Measurements from ENCODE around the gene DHRS13. TPM values are rescaled to one million over a fixed set of nuclear protein-coding genes. Genes with fewer than 3 reads are reported as not detected.
"Not testable (repeated sequence)": the region's sequence is repeated elsewhere in the genome, so short reads cannot be mapped to it uniquely, and the experiment has no call there.

Gene DHRS13
- total RNA-seq, 8 experiments from 2014 or later = 2.2 to 14.4 (median 11.1) TPM

- Histone ChIP-seq H3K4me3 (no peak overlapping the region), H3K4me1 (replicated peaks in 1 of 2) (peaks cover 3 to 7% of the 10 kb centered on the region in 2 donors), H3K27ac (no peak overlapping the region)
- in situ Hi-C loops (cut with MboI; ENCODE audit: low pct_unique_long_range_greater_than_20kb in 2 of 9, low sequenced_read_pairs in 9 of 9, unreplicated experiment in 9 of 9) = loop anchor here in 1 of 9 experiments (25.0 kb wide), 1 partner anchor 96 kb away; no protein-coding TSS in a partner anchor
- 80 to 100% (median 94%) methylated on average over 1 to 3 of the region's 3 CpGs; no CpG with 5 or more reads in 6 of the 10 experiments for WGBS, 10 experiments
- no peak for ATAC-seq (replicated peaks in 6 of 8)
Measured at GRCh38 chr17:28857905-28858800, 44.7 kb downstream of the DHRS13 start.

- Histone ChIP-seq H3K4me3 (no peak overlapping the region), H3K4me1 (replicated peaks in 1 of 2) (peaks cover 3 to 7% of the 10 kb centered on the region in 2 donors), H3K27ac (no peak overlapping the region)
- in situ Hi-C loops (cut with MboI; ENCODE audit: low pct_unique_long_range_greater_than_20kb in 2 of 9, low sequenced_read_pairs in 9 of 9, unreplicated experiment in 9 of 9) = loop anchor here in 1 of 9 experiments (25.0 kb wide), 1 partner anchor 94 kb away; no protein-coding TSS in a partner anchor
- whole genome bisulfite sequencing, 10 experiments = 83 to 100% (median 94%) methylated on average over 1 to 3 of the region's 5 CpGs; no CpG with 5 or more reads in 4 of the 10 experiments
- ATAC-seq (replicated peaks in 6 of 8) = no peak
Measured at GRCh38 chr17:28856028-28856574, 46.8 kb downstream of the DHRS13 start.

GRCh38 chr17:28855336-28855679 lies 47.6 kb downstream of the DHRS13 start:
- in situ Hi-C loops (cut with MboI; ENCODE audit: low pct_unique_long_range_greater_than_20kb in 2 of 9, low sequenced_read_pairs in 9 of 9, unreplicated experiment in 9 of 9) = loop anchor here in 1 of 9 experiments (25.0 kb wide), 1 partner anchor 93 kb away; no protein-coding TSS in a partner anchor
- 0 to 42% (median 14%) methylated on average over 3 to 5 of the region's 5 CpGs; no CpG with 5 or more reads in 4 of the 10 experiments for WGBS, 10 experiments
- Histone ChIP-seq H3K4me3 (peak overlapping the region; percentile 66 to 95 (median 90)), H3K27ac (peak overlapping the region in 1 of 2 donors; percentile 71), H3K4me1 (replicated peaks in 1 of 2) (peaks cover 3 to 7% of the 10 kb centered on the region in 2 donors)
- no peak for ATAC-seq (replicated peaks in 6 of 8)

- in situ Hi-C loops (cut with MboI; ENCODE audit: low pct_unique_long_range_greater_than_20kb in 2 of 9, low sequenced_read_pairs in 9 of 9, unreplicated experiment in 9 of 9) = loop anchor here in 1 of 9 experiments (25.0 kb wide), 1 partner anchor 92 kb away; no protein-coding TSS in a partner anchor
- 0 to 29% (median 4%) methylated on average over 2 to 38 of the region's 42 CpGs; no CpG with 5 or more reads in 1 of the 10 experiments for WGBS, 10 experiments
- peak within 1 kb of the TSS; percentile 66 to 95 (median 90) for H3K4me3 ChIP-seq
- H3K27ac ChIP-seq = peak within 1 kb of the TSS; percentile 45 to 71
- H3K4me1 ChIP-seq (replicated peaks in 1 of 2) = peaks cover 3 to 7% of the 10 kb centered on the region in 2 donors
- peak; percentile 99 to 100 (median 100) for ATAC-seq (replicated peaks in 6 of 8)
Measured at GRCh38 chr17:28854457-28855335, 48.2 kb downstream of the DHRS13 start, which contains the start of gene ERAL1. Gene ERAL1 (plus strand): TSS chr17:28855016. CDS start chr17:28855035, 19 bp downstream.

- Histone ChIP-seq H3K27ac (no peak overlapping the region), H3K4me1 (replicated peaks in 1 of 2) (peaks cover 3 to 7% of the 10 kb centered on the region in 2 donors), H3K4me3 (no peak overlapping the region)
- no peak for ATAC-seq (replicated peaks in 6 of 8)
- WGBS, 10 experiments = 83 to 100% (median 100%) methylated on average over 1 to 2 of the region's 2 CpGs; no CpG with 5 or more reads in 2 of the 10 experiments
- in situ Hi-C loops (cut with MboI; ENCODE audit: low pct_unique_long_range_greater_than_20kb in 2 of 9, low sequenced_read_pairs in 9 of 9, unreplicated experiment in 9 of 9) = loop anchor here in 1 of 9 experiments (25.0 kb wide), 1 partner anchor 91 kb away; no protein-coding TSS in a partner anchor
Measured at GRCh38 chr17:28853295-28853694, 49.6 kb downstream of the DHRS13 start.

GRCh38 chr17:28849281-28849680 lies 53.6 kb downstream of the DHRS13 start:
- no peak overlapping the region for H3K4me3 ChIP-seq
- H3K4me1 ChIP-seq (replicated peaks in 1 of 2) = peaks cover 3 to 4% of the 10 kb centered on the region in 2 donors
- WGBS, 10 experiments = 57 to 100% (median 88%) methylated on average over 1 to 5 of the region's 5 CpGs; no CpG with 5 or more reads in 1 of the 10 experiments
- in situ Hi-C loops (cut with MboI; ENCODE audit: low pct_unique_long_range_greater_than_20kb in 2 of 9, low sequenced_read_pairs in 9 of 9, unreplicated experiment in 9 of 9) = no loop called here
- no peak overlapping the region for H3K27ac ChIP-seq
- ATAC-seq (replicated peaks in 6 of 8) = peak in 1 of 8 experiments; percentile 52

- H3K4me3 ChIP-seq; in situ Hi-C loops (cut with MboI; ENCODE audit: low pct_unique_long_range_greater_than_20kb in 2 of 9, low sequenced_read_pairs in 9 of 9, unreplicated experiment in 9 of 9); H3K27ac ChIP-seq; H3K4me1 ChIP-seq (replicated peaks in 1 of 2): not testable (repeated sequence)
- WGBS, 10 experiments = 50 to 100% (median 69%) methylated on average over 1 to 2 of the region's 15 CpGs; no CpG with 5 or more reads in 6 of the 10 experiments
- ATAC-seq (replicated peaks in 6 of 8) = peak in 3 of 8 experiments; percentile 44 to 59 (median 45)
Measured at GRCh38 chr17:28848667-28849066, 54.2 kb downstream of the DHRS13 start.

Other genes with a start within 250 kb of the DHRS13 start
- 10 to 100 TPM; 39.5 to 79.9 (median 47.5) TPM for gene SDF2, start 241.2 kb downstream of the DHRS13 start, total RNA-seq
- gene SUPT6H, start 240.9 kb downstream of the DHRS13 start, total RNA-seq = 100 to 1,000 TPM in 2 of 8 experiments, 10 to 100 TPM in 6; 23.1 to 109 (median 45.0) TPM
- gene PROCA1, start 191.2 kb downstream of the DHRS13 start, total RNA-seq = 10 to 100 TPM in 2 of 8 experiments, 1 to 10 TPM in 5, under 1 TPM in 1; 0.66 to 10.4 (median 5.7) TPM
- gene RAB34, start 185.2 kb downstream of the DHRS13 start, total RNA-seq = 10 to 100 TPM in 7 of 8 experiments, 1 to 10 TPM in 1; 9.4 to 91.5 (median 44.4) TPM
- 1,000 to 10,000 TPM; 1,065 to 1,674 (median 1,567) TPM for gene RPL23A, start 183.1 kb downstream of the DHRS13 start, total RNA-seq
- 10 to 100 TPM in 3 of 8 experiments, 1 to 10 TPM in 5; 3.4 to 38.3 (median 7.5) TPM for gene TLCD1, start 176.8 kb downstream of the DHRS13 start, total RNA-seq
- gene NEK8, start 174.3 kb downstream of the DHRS13 start, total RNA-seq = 1 to 10 TPM; 1.6 to 9.2 (median 3.2) TPM
- 10 to 100 TPM; 38.4 to 86.7 (median 67.7) TPM for gene TRAF4, start 159.1 kb downstream of the DHRS13 start, total RNA-seq
- gene FAM222B, start 60.3 kb downstream of the DHRS13 start, total RNA-seq = 10 to 100 TPM in 5 of 8 experiments, 1 to 10 TPM in 3; 3.1 to 16.8 (median 11.1) TPM
- 10 to 100 TPM; 19.0 to 56.8 (median 26.9) TPM for gene ERAL1, start 48.1 kb downstream of the DHRS13 start, total RNA-seq
- 10 to 100 TPM; 22.2 to 61.3 (median 39.7) TPM for gene FLOT2, start 5.3 kb downstream of the DHRS13 start, total RNA-seq
- 10 to 100 TPM in 7 of 8 experiments, 1 to 10 TPM in 1; 9.1 to 50.7 (median 23.4) TPM for gene PHF12, start 48.4 kb upstream of the DHRS13 start, total RNA-seq
- gene SEZ6, start 103.0 kb upstream of the DHRS13 start, total RNA-seq = 10 to 100 TPM in 4 of 8 experiments, 1 to 10 TPM in 4; 1.5 to 29.2 (median 11.4) TPM
- gene PIPOX, start 140.1 kb upstream of the DHRS13 start, total RNA-seq = 10 to 100 TPM in 1 of 8 experiments, 1 to 10 TPM in 7; 1.6 to 11.8 (median 4.6) TPM

Measured in motor neuron (in vitro differentiated cells).